Kidney (tissue), 14 donors: Measurements from ENCODE around the gene NCF2. TPM values are rescaled to one million over a fixed set of nuclear protein-coding genes. Genes with fewer than 3 reads are reported as not detected.

ENCODE experiments used
- DNase-seq, 5 donors: peaks; one replicate each; pipeline ENCODE4 v3.0.0-alpha.2; 2013 to 2020
- FAIRE-seq: peaks from 2 replicates; lab custom pipeline; 2012; peaks lifted over from hg19 to GRCh38; lab: Jason Lieb, UNC
- H3K27ac ChIP-seq, 2 donors: one replicate each; pipeline ENCODE4 v1.7.0; 2013; ENCODE audit warnings: low read depth in 2 of 2, low read length in 2 of 2, inconsistent platforms in 1 of 2
- H3K27me3 ChIP-seq: one replicate; pipeline ENCODE4 v1.7.1; 2013; ENCODE audit warnings: low read length, inconsistent platforms; ENCODE audit not compliant: control insufficient read depth, insufficient read depth
- H3K36me3 ChIP-seq, 3 donors: one replicate each; pipeline versions ENCODE4 v1.7.0 to v1.7.1; 2013; ENCODE audit warnings: low read length in 3 of 3, control low read depth in 1 of 3, inconsistent platforms in 1 of 3; ENCODE audit not compliant: insufficient read depth in 3 of 3, control insufficient read depth in 2 of 3
- H3K4me1 ChIP-seq, 3 donors: one replicate each; pipeline versions ENCODE4 v1.7.0 to v1.7.1; 2013; ENCODE audit warnings: low read length in 3 of 3, inconsistent platforms in 1 of 3, low read depth in 1 of 3; ENCODE audit not compliant: control insufficient read depth in 2 of 3, insufficient read depth in 2 of 3
- H3K4me3 ChIP-seq, 3 donors: one replicate each; pipeline versions ENCODE4 v1.7.0 to v1.8.1; 2013; ENCODE audit warnings: low read length in 3 of 3, control low read depth in 1 of 3, inconsistent platforms in 1 of 3
- H3K9ac ChIP-seq, 3 donors: one replicate each; pipeline versions ENCODE4 v1.7.0 to v1.7.1; 2013; ENCODE audit warnings: low read length in 3 of 3, control low read depth in 1 of 3, inconsistent platforms in 1 of 3
- H3K9me3 ChIP-seq, 3 donors: one replicate each; pipeline versions ENCODE4 v1.7.0 to v1.7.1; 2013; ENCODE audit warnings: low read length in 3 of 3, control low read depth in 1 of 3, inconsistent platforms in 1 of 3; ENCODE audit not compliant: control insufficient read depth in 2 of 3, insufficient read depth in 1 of 3
- CTCF ChIP-seq: IDR thresholded peaks from 3 replicates; pipeline ENCODE4 v1.5.1; 2012; ENCODE audit warnings: mild to moderate bottlenecking, moderate library complexity, borderline replicate concordance; ENCODE audit not compliant: insufficient read depth; ENCODE audit errors: extremely low read depth
- intact Hi-C: fragments of 100-400 bp; cut with DNase I; formaldehyde crosslinking; loops from one replicate; pipeline ENCODE4 v1.11.1; 2022
- polyA plus RNA-seq: library from polyadenylated mRNA; stranded (reverse); fragments of 350-450 nt; fragmentation: Illumina TruSeq; extraction: RNeasy Lipid Tissue Mini Kit (QIAGEN cat#74804); gene quantifications from one replicate; pipeline ENCODE4 v1.2.3, GENCODE V29; 2014; ENCODE audit warnings: low read depth, low replicate concordance; ENCODE audit not compliant: insufficient read depth
- total RNA-seq: library from RNA; stranded (reverse); fragmentation: NEBNext Ultra II Directional; extraction: Animal tissue kit (Norgen Biotek cat#: 25700); gene quantifications from one replicate; pipeline ENCODE4 v1.2.1, GENCODE V29; 2021
- donor health status: control.
- donor health status: control.
- donor health status: control.
- donor health status: control.
- donor health status: control.
- donor health status: DM: yes; HTN: yes; CAD: no.
- donor health status: Normal renal cell carcinoma (clear cell type).

Gene NCF2
- total and polyA plus RNA-seq, 2 donors from 2014 or later: 2.5 to 16.7 TPM

- Histone ChIP-seq H3K4me1 (peaks cover 0 to 17% (median 6%) of the 10 kb centered on the region in 3 donors), H3K9me3 (no peaks in the 10 kb centered on the region), H3K4me3 (peak overlapping the region in 1 of 3 donors; percentile 10), H3K27ac (no peak overlapping the region), H3K27me3 (no peaks in the 10 kb centered on the region), H3K36me3 (peaks cover 12 to 55% (median 31%) of the 10 kb centered on the region in 3 donors), H3K9ac (no peak overlapping the region)
- TF ChIP-seq CTCF: no peak
- intact Hi-C loops: no loop called here
- DNase-seq (no peak), FAIRE-seq (no peak)
Measured at GRCh38 chr1:183546427-183546826, 43.8 kb downstream of the NCF2 start.

GRCh38 chr1:183544598-183545297 lies 45.5 kb downstream of the NCF2 start:
- peaks cover 11 to 52% (median 36%) of the 10 kb centered on the region in 3 donors for H3K36me3 ChIP-seq

GRCh38 chr1:183543619-183544204 lies 46.5 kb downstream of the NCF2 start:
- Histone ChIP-seq H3K9ac (no peak overlapping the region), H3K27ac (peak overlapping the region; percentile 1 to 65), H3K36me3 (peaks cover 9 to 53% (median 38%) of the 10 kb centered on the region in 3 donors), H3K4me1 (peaks cover 0 to 17% (median 6%) of the 10 kb centered on the region in 3 donors), H3K9me3 (no peaks in the 10 kb centered on the region), H3K27me3 (no peaks in the 10 kb centered on the region), H3K4me3 (no peak overlapping the region)
- FAIRE-seq (no peak), DNase-seq (peak in 2 of 5 donors; percentile 70 to 83)
- intact Hi-C loops: no loop called here
- peak; percentile 51 for TF ChIP-seq CTCF

More at GRCh38 chr1:183544598-183545297, 45.5 kb downstream of the NCF2 start:
- FAIRE-seq (no peak), DNase-seq (peak in 4 of 5 donors; percentile 52 to 84 (median 73))
- H3K27ac ChIP-seq: peak overlapping the region; percentile 72 to 80
- TF ChIP-seq CTCF: no peak
- intact Hi-C loops: no loop called here
- no peaks in the 10 kb centered on the region for H3K27me3 ChIP-seq
- no peaks in the 10 kb centered on the region for H3K9me3 ChIP-seq
- peak overlapping the region in 1 of 3 donors; percentile 6 for H3K4me3 ChIP-seq
- H3K4me1 ChIP-seq: peaks cover 0 to 17% (median 6%) of the 10 kb centered on the region in 3 donors
- H3K9ac ChIP-seq: peak overlapping the region in 1 of 3 donors; percentile 1
